Activated T-helper 1 cell treated with Interleukin-2 at 50 U/mL for 16 hours (primary cell): ENCODE measurements around the gene SUPT5H.

Experiments used
- DNase-seq: peaks from one replicate; pipeline ENCODE4 v3.0.0-alpha.2; 2020; ENCODE audit warnings: low read depth

SUPT5H gene

GRCh38 chr19:39520541-39521484 is 75.4 kb downstream of the SUPT5H start:
- DNase-seq, result no peak

DNA sequence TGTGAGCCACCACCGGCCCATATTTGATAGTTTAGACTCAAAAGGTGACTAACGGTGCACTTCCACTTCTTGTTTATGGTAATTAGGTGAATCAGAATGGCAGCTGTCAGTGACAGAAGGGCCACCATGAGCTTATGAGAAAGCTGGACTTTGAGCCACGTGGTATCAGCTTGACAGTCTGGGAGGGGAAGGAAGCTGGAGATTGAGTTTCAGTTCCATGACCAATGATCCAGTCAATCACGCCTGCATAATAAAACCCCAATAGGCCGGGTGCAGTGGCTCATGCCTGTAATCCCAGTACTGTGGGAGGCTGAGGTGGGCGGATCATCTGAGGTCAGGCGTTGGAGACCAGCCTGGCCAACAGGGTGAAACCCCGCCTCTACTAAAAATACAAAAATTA is 79.1 kb downstream of the SUPT5H start:
- DNase-seq, result no peak

DNA sequence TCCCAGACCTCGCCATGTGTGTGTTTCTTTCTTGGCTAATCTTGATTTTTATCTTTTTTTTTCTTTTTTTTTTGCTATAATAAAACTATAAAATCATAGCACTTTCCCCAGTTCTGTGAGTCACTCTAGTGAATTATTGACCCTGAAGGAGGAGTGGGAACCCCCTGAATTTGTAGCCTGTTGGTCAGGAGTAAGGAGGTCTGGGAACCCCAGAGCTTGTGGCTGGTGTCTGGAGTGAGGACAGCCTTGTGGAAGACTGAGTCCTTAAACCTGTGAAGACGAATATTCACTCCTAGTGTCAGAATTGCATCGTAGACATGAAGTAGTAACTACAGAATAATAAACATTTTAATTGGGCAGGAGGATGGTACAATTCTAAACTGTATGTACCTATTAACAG is 79.8 kb downstream of the SUPT5H start:
- DNase-seq, result no peak
